Type B pancreatic cell (in vitro differentiated cells): ENCODE data around the gene TEDC2. TPM values are rescaled to one million over a fixed set of nuclear protein-coding genes. Genes with fewer than 3 reads are reported as not detected.
A peak's percentile ranks its signal among the peaks of the same experiment; 100 is the strongest.

ENCODE experiments used
- DNase-seq: peaks from one replicate; pipeline ENCODE4 v3.0.0; 2021; ENCODE audit warnings: mixed read lengths; ENCODE audit not compliant: unreplicated experiment; ENCODE audit errors: extremely low spot score
- H3K27ac Mint-ChIP-seq: 2 replicates; pipeline ENCODE4 v1.8.0; 2021; ENCODE audit warnings: mild to moderate bottlenecking, mixed read lengths
- H3K27me3 Mint-ChIP-seq: 2 replicates; pipeline ENCODE4 v1.8.0; 2021; ENCODE audit warnings: mixed read lengths
- H3K36me3 Mint-ChIP-seq: 2 replicates; pipeline ENCODE4 v1.8.0; 2021; ENCODE audit warnings: mixed read lengths
- H3K4me1 Mint-ChIP-seq: one replicate; pipeline ENCODE4 v1.8.0; 2021; ENCODE audit warnings: mixed read lengths; ENCODE audit not compliant: unreplicated experiment
- H3K4me3 Mint-ChIP-seq: 2 replicates; pipeline ENCODE4 v1.8.0; 2021; ENCODE audit warnings: mild to moderate bottlenecking, mixed read lengths
- H3K9me3 Mint-ChIP-seq: 2 replicates; pipeline ENCODE4 v1.8.0; 2021; ENCODE audit warnings: mixed read lengths
- CTCF ChIP-seq: fragments of 200-600 bp; sonication (generic); conservative IDR thresholded peaks from 2 replicates; pipeline ENCODE4 v1.5.0; 2021; ENCODE audit warnings: antibody characterized with exemption, mild to moderate bottlenecking
- long read RNA-seq: library from polyadenylated mRNA; unstranded; transcript quantifications from one replicate; pipeline ENCODE4 v2.0.0, GENCODE V29; 2020
- total RNA-seq: library from RNA; stranded (reverse); gene quantifications from 2 replicates; pipeline ENCODE4 v1.2.1, GENCODE V29; 2021; ENCODE audit warnings: low replicate concordance

The TEDC2 gene, protein sequence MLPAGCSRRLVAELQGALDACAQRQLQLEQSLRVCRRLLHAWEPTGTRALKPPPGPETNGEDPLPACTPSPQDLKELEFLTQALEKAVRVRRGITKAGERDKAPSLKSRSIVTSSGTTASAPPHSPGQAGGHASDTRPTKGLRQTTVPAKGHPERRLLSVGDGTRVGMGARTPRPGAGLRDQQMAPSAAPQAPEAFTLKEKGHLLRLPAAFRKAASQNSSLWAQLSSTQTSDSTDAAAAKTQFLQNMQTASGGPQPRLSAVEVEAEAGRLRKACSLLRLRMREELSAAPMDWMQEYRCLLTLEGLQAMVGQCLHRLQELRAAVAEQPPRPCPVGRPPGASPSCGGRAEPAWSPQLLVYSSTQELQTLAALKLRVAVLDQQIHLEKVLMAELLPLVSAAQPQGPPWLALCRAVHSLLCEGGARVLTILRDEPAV
- 10.5 and 31.6 TPM in 2 replicates for total RNA-seq
- long read RNA-seq, partial matches to known transcripts: 0 of 2 reads
- long read RNA-seq, other reads (novel, unspliced or antisense): 2 of 2 reads

DNA sequence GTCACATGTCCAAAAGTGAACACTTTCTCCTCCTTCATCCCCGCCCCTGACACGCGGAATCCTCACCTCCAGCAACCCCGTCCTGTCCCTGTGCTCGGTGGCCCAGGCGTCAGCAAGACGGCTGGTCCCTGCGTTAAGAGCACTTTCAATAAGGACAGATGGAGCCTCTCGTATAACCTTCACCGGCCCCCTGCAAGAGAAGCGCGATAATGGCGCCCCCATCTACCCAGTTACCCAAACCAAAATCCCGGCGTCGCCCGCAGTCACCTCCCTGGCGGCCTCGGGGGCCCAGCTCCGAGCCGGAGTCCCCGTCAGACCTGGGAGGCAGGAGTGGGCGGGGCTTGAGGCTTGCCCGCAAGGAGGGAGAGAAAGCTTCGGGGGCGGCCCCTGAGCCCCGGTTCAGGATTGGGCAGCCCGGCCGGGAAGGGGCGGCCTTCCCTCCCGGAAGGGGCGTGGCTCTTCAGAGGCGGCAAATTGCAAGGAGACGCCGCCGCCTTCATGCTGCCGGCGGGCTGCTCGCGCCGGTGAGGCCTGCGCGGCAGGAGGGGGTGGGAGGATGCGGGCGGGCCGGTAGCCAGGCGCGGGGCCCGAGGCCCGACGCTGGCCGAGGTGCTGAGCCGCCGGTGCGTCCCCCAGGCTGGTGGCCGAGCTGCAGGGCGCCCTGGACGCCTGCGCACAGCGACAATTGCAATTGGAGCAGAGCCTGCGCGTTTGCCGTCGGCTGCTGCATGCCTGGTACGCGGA, at the start of gene TEDC2:
Gene TEDC2 (plus strand): TSS at position 463 of the 744 bp plus-strand sequence. CDS start 36 bp downstream, at position 499.
- Mint-ChIP-seq H3K9me3 (no peaks in the 10 kb centered on the region), H3K27ac (peak within 1 kb of the TSS; percentile 84), H3K27me3 (no peaks in the 10 kb centered on the region), H3K36me3 (no peaks in the 10 kb centered on the region), H3K4me1 (peaks cover 5% of the 10 kb centered on the region), H3K4me3 (peak within 1 kb of the TSS; percentile 91)
- peak; percentile 93 for DNase-seq
- TF ChIP-seq CTCF: no peak

DNA sequence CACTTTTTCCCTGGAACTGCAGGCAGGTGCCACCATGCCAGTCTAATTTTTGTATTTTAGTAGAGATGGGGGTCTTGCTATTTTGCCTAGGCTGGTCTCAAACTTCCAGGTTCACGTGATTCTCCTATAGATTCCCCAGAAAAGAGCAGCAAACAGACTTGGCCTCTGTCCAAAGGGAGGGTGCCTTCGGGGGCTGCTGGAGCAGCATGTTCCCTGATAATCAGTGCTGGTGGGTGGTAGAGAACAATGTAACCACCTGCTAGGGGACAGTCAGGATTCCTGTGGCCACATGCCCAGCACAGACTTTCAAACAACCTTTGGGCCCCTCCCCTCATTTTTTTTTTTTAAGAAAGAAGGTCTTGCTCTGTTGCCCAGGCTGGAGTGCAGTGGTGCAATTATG, 44.8 kb upstream of the TEDC2 start:
- H3K4me1 Mint-ChIP-seq: no peaks in the 10 kb centered on the region
- DNase-seq: no peak
- peaks cover 37% of the 10 kb centered on the region for H3K27me3 Mint-ChIP-seq
- no peak overlapping the region for H3K27ac Mint-ChIP-seq
- H3K36me3 Mint-ChIP-seq: no peaks in the 10 kb centered on the region
- TF ChIP-seq CTCF: no peak
- H3K4me3 Mint-ChIP-seq: no peak overlapping the region
- no peaks in the 10 kb centered on the region for H3K9me3 Mint-ChIP-seq

DNA sequence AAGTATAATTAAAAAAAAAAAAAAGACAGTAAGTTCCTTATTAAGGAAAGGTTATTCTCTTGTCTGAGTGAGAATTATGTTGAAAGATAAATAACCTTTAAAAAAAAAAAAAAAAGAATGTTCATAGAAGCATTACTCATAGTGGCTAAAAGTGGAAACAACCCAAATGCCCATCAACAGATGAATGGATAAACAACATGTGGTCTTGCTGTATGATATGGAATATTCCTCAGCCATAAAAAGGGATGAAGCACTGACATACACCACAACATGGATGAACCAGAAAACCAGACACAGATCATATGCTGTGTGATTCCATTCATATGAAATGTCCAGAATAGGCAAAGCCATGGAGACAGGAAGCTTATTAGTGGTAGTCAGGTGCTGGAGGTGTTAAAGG, 39.9 kb upstream of the TEDC2 start:
- Mint-ChIP-seq H3K36me3 (no peaks in the 10 kb centered on the region), H3K4me3 (no peak overlapping the region), H3K27ac (no peak overlapping the region), H3K9me3 (no peaks in the 10 kb centered on the region), H3K27me3 (peaks cover 16% of the 10 kb centered on the region), H3K4me1 (no peaks in the 10 kb centered on the region)
- no peak for TF ChIP-seq CTCF
- no peak for DNase-seq

- Mint-ChIP-seq H3K4me1 (peaks cover 2% of the 10 kb centered on the region), H3K27me3 (peaks cover 12% of the 10 kb centered on the region), H3K9me3 (no peaks in the 10 kb centered on the region), H3K36me3 (no peaks in the 10 kb centered on the region), H3K4me3 (no peak overlapping the region), H3K27ac (no peak overlapping the region)
- TF ChIP-seq CTCF: no peak
- DNase-seq: no peak
Measured at GRCh38 chr16:2422123-2422867, 37.6 kb upstream of the TEDC2 start.
